ENCODE measurements around the gene PLPP4. TPM values are rescaled to one million over a fixed set of nuclear protein-coding genes. Genes with fewer than 3 reads are reported as not detected.

PLPP4 gene
- total and polyA plus RNA-seq, 10 of the 15 experiments (the other 5 are each of a cell fraction or from before 2014, with no cell fraction given), result 0.08 to 3.1 (median 0.26) TPM; not detected in 3

- FAIRE-seq, result no peak
- ChIA-PET SMC1A (ENCODE audit: uncharacterized antibody, unreplicated experiment) (interaction anchor here (0.7 kb wide), 1 partner anchor 1419 kb away, joined by 4 read pairs; no protein-coding TSS in a partner anchor), CTCF (no interaction called here), RAD21 (ENCODE audit: unreplicated experiment) (no interaction called here), POLR2A (no interaction called here)
- 0% methylated on average over 2 of the region's 2 CpGs for WGBS (ENCODE audit: insufficient coverage, insufficient replicate concordance, low lambda C conversion rate, missing lambda C conversion rate)
- intact Hi-C loops (cut with micrococcal nuclease; ENCODE audit: unreplicated experiment) (no loop called here), in situ Hi-C loops (cut with MboI) (no loop called here)
- Histone ChIP-seq H3K27me3 (replicated peaks in 1 of 2; ENCODE audit: control insufficient read depth in 2 of 2, insufficient read depth in 2 of 2, low read length in 1 of 2) (no peaks in the 10 kb centered on the region), H3K36me3 (ENCODE audit: control insufficient read depth in 2 of 2, insufficient read depth in 2 of 2, low read length in 1 of 2) (no peaks in the 10 kb centered on the region), H3K9me3 (replicated peaks; ENCODE audit: control insufficient read depth, insufficient read depth, low read length) (no peaks in the 10 kb centered on the region; the same call in 2 of the 3 replicates), H3K4me3 (no peak overlapping the region), H3K4me2 (ENCODE audit: control insufficient read depth, insufficient read depth) (no peak overlapping the region), H3K9ac (ENCODE audit: control insufficient read depth, insufficient read depth, low read length) (no peak overlapping the region), H2AFZ (ENCODE audit: control insufficient read depth, low read depth, low read length) (no peak overlapping the region), H3K4me1 (ENCODE audit: control insufficient read depth, insufficient read depth, low read length) (no peaks in the 10 kb centered on the region), H4K20me1 (ENCODE audit: control insufficient read depth, insufficient read depth) (no peaks in the 10 kb centered on the region), H3K27ac (ENCODE audit: control insufficient read depth, insufficient read depth) (no peak overlapping the region), H3K79me2 (ENCODE audit: control insufficient read depth, insufficient read depth, low read length) (no peaks in the 10 kb centered on the region)
- BruUV-seq (replicated peaks), result no TSS peak
- ATAC-seq, result no peak
- DNase-seq (ENCODE audit: low read depth, low spot score), result no peak
- TF ChIP-seq SMC3 (IDR thresholded peaks at IDR 0.05; ENCODE audit: borderline replicate concordance, low read length) (no peak), PRDM15 (CRISPR knock-in tag; IDR thresholded peaks at IDR 0.05) (no peak), RCOR1 (conservative IDR thresholded peaks at IDR 0.05; ENCODE audit: low read depth, low read length) (no peak), ZZZ3 (IDR thresholded peaks at IDR 0.05; ENCODE audit: control insufficient read depth, insufficient read length, low read depth) (no peak), CBFB (IDR thresholded peaks at IDR 0.05; ENCODE audit: low read depth) (no peak), SUZ12 (IDR thresholded peaks at IDR 0.05; ENCODE audit: unreplicated experiment) (no peak), CREB1 (IDR thresholded peaks at IDR 0.05; ENCODE audit: low read depth) (no peak), NFIC (IDR thresholded peaks at IDR 0.05; ENCODE audit: low read depth, low read length) (no peak), NR2F1 (conservative IDR thresholded peaks at IDR 0.05) (no peak), TCF12 (IDR thresholded peaks at IDR 0.05; ENCODE audit: low read depth, low read length) (no peak)
- TF ChIP-seq, protein P1, sequence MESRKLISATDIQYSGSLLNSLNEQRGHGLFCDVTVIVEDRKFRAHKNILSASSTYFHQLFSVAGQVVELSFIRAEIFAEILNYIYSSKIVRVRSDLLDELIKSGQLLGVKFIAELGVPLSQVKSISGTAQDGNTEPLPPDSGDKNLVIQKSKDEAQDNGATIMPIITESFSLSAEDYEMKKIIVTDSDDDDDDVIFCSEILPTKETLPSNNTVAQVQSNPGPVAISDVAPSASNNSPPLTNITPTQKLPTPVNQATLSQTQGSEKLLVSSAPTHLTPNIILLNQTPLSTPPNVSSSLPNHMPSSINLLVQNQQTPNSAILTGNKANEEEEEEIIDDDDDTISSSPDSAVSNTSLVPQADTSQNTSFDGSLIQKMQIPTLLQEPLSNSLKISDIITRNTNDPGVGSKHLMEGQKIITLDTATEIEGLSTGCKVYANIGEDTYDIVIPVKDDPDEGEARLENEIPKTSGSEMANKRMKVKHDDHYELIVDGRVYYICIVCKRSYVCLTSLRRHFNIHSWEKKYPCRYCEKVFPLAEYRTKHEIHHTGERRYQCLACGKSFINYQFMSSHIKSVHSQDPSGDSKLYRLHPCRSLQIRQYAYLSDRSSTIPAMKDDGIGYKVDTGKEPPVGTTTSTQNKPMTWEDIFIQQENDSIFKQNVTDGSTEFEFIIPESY (IDR thresholded peaks at IDR 0.05), result no peak
- TF ChIP-seq, protein P2, sequence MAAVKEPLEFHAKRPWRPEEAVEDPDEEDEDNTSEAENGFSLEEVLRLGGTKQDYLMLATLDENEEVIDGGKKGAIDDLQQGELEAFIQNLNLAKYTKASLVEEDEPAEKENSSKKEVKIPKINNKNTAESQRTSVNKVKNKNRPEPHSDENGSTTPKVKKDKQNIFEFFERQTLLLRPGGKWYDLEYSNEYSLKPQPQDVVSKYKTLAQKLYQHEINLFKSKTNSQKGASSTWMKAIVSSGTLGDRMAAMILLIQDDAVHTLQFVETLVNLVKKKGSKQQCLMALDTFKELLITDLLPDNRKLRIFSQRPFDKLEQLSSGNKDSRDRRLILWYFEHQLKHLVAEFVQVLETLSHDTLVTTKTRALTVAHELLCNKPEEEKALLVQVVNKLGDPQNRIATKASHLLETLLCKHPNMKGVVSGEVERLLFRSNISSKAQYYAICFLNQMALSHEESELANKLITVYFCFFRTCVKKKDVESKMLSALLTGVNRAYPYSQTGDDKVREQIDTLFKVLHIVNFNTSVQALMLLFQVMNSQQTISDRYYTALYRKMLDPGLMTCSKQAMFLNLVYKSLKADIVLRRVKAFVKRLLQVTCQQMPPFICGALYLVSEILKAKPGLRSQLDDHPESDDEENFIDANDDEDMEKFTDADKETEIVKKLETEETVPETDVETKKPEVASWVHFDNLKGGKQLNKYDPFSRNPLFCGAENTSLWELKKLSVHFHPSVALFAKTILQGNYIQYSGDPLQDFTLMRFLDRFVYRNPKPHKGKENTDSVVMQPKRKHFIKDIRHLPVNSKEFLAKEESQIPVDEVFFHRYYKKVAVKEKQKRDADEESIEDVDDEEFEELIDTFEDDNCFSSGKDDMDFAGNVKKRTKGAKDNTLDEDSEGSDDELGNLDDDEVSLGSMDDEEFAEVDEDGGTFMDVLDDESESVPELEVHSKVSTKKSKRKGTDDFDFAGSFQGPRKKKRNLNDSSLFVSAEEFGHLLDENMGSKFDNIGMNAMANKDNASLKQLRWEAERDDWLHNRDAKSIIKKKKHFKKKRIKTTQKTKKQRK (IDR thresholded peaks at IDR 0.05; ENCODE audit: low read depth, low read length), result no peak
- TF ChIP-seq, protein P3, sequence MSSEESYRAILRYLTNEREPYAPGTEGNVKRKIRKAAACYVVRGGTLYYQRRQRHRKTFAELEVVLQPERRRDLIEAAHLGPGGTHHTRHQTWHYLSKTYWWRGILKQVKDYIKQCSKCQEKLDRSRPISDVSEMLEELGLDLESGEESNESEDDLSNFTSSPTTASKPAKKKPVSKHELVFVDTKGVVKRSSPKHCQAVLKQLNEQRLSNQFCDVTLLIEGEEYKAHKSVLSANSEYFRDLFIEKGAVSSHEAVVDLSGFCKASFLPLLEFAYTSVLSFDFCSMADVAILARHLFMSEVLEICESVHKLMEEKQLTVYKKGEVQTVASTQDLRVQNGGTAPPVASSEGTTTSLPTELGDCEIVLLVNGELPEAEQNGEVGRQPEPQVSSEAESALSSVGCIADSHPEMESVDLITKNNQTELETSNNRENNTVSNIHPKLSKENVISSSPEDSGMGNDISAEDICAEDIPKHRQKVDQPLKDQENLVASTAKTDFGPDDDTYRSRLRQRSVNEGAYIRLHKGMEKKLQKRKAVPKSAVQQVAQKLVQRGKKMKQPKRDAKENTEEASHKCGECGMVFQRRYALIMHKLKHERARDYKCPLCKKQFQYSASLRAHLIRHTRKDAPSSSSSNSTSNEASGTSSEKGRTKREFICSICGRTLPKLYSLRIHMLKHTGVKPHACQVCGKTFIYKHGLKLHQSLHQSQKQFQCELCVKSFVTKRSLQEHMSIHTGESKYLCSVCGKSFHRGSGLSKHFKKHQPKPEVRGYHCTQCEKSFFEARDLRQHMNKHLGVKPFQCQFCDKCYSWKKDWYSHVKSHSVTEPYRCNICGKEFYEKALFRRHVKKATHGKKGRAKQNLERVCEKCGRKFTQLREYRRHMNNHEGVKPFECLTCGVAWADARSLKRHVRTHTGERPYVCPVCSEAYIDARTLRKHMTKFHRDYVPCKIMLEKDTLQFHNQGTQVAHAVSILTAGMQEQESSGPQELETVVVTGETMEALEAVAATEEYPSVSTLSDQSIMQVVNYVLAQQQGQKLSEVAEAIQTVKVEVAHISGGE (CRISPR knock-in tag; IDR thresholded peaks at IDR 0.05), result no peak
Observed at GRCh38 chr10:120552262-120552661, 95.2 kb downstream of the PLPP4 start.

Data from GM12878 (cell line).